Memory B cell (primary cell): Measurements from ENCODE around the gene STT3B.

Source experiments
- ATAC-seq: fragments of 150-1000 bp; cut with Tn5 transposase; 2 replicates; pipeline ENCODE4 v1.10.0; 2021; ENCODE audit warnings: low read depth, mild to moderate bottlenecking, moderate library complexity
- DNase-seq, 2 donors: peaks; one replicate each; pipeline ENCODE4 v3.0.0; 2022; ENCODE audit warnings: low spot score in 2 of 2
- H3K27ac Mint-ChIP-seq: one replicate; pipeline ENCODE4 v1.8.0; 2022; ENCODE audit warnings: mild to moderate bottlenecking, moderate library complexity, mixed read lengths
- H3K27me3 Mint-ChIP-seq: one replicate; pipeline ENCODE4 v1.8.0; 2022; ENCODE audit warnings: mixed read lengths
- H3K36me3 Mint-ChIP-seq: one replicate; pipeline ENCODE4 v1.8.0; 2022; ENCODE audit warnings: mild to moderate bottlenecking, mixed read lengths
- H3K4me1 Mint-ChIP-seq: one replicate; pipeline ENCODE4 v1.8.0; 2022; ENCODE audit warnings: mixed read lengths
- H3K4me3 Mint-ChIP-seq: one replicate; pipeline ENCODE4 v1.8.0; 2022; ENCODE audit warnings: mild to moderate bottlenecking, moderate library complexity, mixed read lengths
- H3K9me3 Mint-ChIP-seq: one replicate; pipeline ENCODE4 v1.8.0; 2022; ENCODE audit warnings: mixed read lengths

The STT3B gene

GRCh38 chr3:31670722-31671121, 138.0 kb downstream of the STT3B start:
- Mint-ChIP-seq H3K9me3 (no peaks in the 10 kb centered on the region), H3K4me3 (no peak overlapping the region), H3K27ac (no peak overlapping the region), H3K4me1 (no peaks in the 10 kb centered on the region), H3K27me3 (no peaks in the 10 kb centered on the region), H3K36me3 (peaks cover 41% of the 10 kb centered on the region)
- ATAC-seq (no peak), DNase-seq (no peak)

- Mint-ChIP-seq H3K36me3 (peaks cover 43% of the 10 kb centered on the region), H3K4me1 (no peaks in the 10 kb centered on the region), H3K9me3 (no peaks in the 10 kb centered on the region), H3K4me3 (no peak overlapping the region), H3K27me3 (no peaks in the 10 kb centered on the region), H3K27ac (no peak overlapping the region)
- ATAC-seq: no peak
- no peak for DNase-seq
Measured at GRCh38 chr3:31671451-31671850, 138.7 kb downstream of the STT3B start.

DNA sequence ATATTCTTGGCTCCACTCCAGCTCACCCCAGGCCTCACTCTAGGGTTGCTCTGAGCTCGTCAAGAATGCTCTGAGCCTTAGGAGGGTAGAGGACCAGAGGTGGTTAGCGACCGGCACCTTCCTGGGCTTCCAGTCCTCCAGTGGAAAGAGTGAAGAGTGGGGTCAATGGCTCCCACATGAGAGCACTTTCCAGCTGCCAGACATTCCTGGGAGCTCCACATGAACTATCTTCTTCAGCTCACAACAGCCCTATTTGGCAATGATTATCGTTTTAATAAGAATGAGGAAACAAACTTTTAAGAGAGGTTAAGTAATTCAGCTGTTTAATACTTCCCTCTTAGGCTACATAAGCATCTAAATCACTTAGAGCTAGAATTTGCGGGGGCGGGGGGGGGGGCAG, 139.3 kb downstream of the STT3B start:
- Mint-ChIP-seq H3K36me3 (peaks cover 47% of the 10 kb centered on the region), H3K27ac (no peak overlapping the region), H3K27me3 (no peaks in the 10 kb centered on the region), H3K4me3 (no peak overlapping the region), H3K4me1 (no peaks in the 10 kb centered on the region), H3K9me3 (no peaks in the 10 kb centered on the region)
- no peak for DNase-seq
- no peak for ATAC-seq

GRCh38 chr3:31673950-31674349, 141.2 kb downstream of the STT3B start:
- no peak overlapping the region for H3K27ac Mint-ChIP-seq
- no peaks in the 10 kb centered on the region for H3K4me1 Mint-ChIP-seq
- H3K4me3 Mint-ChIP-seq: no peak overlapping the region
- H3K27me3 Mint-ChIP-seq: no peaks in the 10 kb centered on the region
- H3K9me3 Mint-ChIP-seq: no peaks in the 10 kb centered on the region
- DNase-seq: no peak
- ATAC-seq: no peak
- peaks cover 52% of the 10 kb centered on the region for H3K36me3 Mint-ChIP-seq

DNA sequence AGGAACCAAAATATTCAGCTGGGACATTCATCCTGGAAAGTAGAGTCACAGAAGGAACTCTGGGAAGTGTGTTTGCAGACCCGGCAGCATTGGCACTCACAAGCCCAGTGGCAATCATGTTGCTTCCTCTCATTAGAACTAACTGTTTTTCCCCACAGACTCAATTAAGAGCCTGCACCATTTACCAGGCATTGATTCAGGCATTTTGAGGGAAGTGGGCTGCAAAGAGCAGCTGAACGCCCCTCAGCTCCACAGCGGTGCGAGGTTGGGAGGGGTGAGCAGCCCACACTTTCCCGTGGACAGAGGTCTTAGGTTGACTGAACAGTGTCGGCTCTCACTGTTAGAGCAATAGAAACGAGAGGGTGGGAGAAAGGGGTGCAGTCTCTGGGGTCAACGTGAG, 143.8 kb downstream of the STT3B start:
- Mint-ChIP-seq H3K4me1 (peaks cover 2% of the 10 kb centered on the region), H3K9me3 (no peaks in the 10 kb centered on the region), H3K27me3 (no peaks in the 10 kb centered on the region), H3K4me3 (no peak overlapping the region), H3K36me3 (peaks cover 44% of the 10 kb centered on the region), H3K27ac (no peak overlapping the region)
- no peak for ATAC-seq
- DNase-seq: no peak

DNA sequence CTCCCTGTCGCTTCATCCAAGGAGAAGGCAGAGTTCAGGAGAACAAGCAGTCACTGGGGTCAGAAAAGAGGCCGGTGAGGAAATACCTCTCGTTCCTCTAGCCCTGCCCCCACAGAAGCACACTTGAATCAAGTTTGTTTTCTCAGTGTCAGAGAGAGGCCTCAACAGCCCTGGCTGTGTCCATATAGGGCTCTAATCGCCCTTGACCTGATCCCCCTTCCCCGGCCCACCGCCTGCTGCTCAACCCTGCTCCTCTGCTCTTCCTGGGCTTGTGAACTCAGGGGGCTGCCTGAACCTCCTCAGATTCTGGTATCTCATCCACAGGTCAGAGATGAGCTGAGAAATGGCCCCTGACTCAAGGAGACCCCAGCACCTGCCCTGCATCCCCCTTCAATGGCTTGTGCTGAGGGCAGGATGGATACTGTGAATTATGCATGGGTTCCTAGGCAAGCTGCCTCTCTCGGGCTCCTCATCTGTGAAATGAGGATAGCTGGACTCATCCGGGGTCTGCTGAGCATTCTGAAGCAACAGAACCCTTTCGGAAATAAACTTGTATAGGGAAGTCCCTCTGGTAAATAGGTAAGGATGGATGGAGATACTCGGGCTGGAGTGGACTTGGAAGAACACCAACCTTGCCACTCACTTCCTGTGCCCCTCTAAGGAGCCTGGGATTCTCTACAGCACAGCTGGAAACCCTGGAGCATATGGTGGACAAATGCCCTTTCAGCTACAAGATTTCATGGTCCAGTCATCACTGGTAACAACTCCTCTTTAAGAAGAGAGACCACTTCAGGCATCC, 147.5 kb downstream of the STT3B start:
- DNase-seq (no peak), ATAC-seq (no peak)
- no peak overlapping the region for H3K4me3 Mint-ChIP-seq
- H3K27ac Mint-ChIP-seq: no peak overlapping the region
- no peaks in the 10 kb centered on the region for H3K9me3 Mint-ChIP-seq
- peaks cover 13% of the 10 kb centered on the region for H3K4me1 Mint-ChIP-seq
- peaks cover 63% of the 10 kb centered on the region for H3K36me3 Mint-ChIP-seq
- H3K27me3 Mint-ChIP-seq: no peaks in the 10 kb centered on the region
